ENCODE data around the gene PCSK6. TPM values are rescaled to one million over a fixed set of nuclear protein-coding genes. Genes with fewer than 3 reads are reported as not detected.

The PCSK6 gene
- total RNA-seq, 1 donor from 2014 or later = 1.8 TPM

- Mint-ChIP-seq H3K4me1 (ENCODE audit: low read depth) (peaks cover 19% of the 10 kb centered on the region), H3K4me3 (ENCODE audit: low read depth) (no peak overlapping the region), H3K9me3 (ENCODE audit: low read depth) (no peaks in the 10 kb centered on the region), H3K27ac (no peak overlapping the region), H3K36me3 (ENCODE audit: insufficient read depth) (no peaks in the 10 kb centered on the region), H3K27me3 (peaks cover 29% of the 10 kb centered on the region)
- DNase-seq (ENCODE audit: low spot score, unreplicated experiment) = no peak
- TF ChIP-seq, protein P1, sequence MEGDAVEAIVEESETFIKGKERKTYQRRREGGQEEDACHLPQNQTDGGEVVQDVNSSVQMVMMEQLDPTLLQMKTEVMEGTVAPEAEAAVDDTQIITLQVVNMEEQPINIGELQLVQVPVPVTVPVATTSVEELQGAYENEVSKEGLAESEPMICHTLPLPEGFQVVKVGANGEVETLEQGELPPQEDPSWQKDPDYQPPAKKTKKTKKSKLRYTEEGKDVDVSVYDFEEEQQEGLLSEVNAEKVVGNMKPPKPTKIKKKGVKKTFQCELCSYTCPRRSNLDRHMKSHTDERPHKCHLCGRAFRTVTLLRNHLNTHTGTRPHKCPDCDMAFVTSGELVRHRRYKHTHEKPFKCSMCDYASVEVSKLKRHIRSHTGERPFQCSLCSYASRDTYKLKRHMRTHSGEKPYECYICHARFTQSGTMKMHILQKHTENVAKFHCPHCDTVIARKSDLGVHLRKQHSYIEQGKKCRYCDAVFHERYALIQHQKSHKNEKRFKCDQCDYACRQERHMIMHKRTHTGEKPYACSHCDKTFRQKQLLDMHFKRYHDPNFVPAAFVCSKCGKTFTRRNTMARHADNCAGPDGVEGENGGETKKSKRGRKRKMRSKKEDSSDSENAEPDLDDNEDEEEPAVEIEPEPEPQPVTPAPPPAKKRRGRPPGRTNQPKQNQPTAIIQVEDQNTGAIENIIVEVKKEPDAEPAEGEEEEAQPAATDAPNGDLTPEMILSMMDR (IDR thresholded peaks at IDR 0.05; ENCODE audit: unreplicated experiment) = no peak
These were observed 36.9 kb downstream of the PCSK6 start for GRCh38 chr15:101452572-101452971.

DNA sequence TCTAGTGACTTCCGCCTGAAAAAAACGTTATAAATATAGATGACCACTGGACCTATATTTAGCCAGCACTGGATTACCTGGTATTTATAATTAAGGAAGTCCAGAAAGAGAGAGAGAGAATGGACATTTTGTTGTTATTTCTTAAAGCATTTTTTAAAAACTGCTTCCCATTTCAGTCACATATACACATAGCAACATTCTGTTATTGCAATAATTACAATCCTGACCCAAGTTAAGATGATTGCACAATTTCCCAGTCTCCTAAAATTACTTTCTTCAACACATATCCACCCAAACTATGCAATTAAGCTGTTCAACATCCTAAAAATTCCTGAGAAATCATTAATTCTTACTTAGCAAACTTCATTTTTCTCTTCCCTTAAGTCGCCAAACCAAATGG is 37.7 kb downstream of the PCSK6 start:
- TF ChIP-seq, protein P1 (IDR thresholded peaks at IDR 0.05; ENCODE audit: unreplicated experiment) = no peak
- Mint-ChIP-seq H3K4me1 (ENCODE audit: low read depth) (peaks cover 19% of the 10 kb centered on the region), H3K9me3 (ENCODE audit: low read depth) (no peaks in the 10 kb centered on the region), H3K4me3 (ENCODE audit: low read depth) (no peak overlapping the region), H3K27ac (no peak overlapping the region), H3K27me3 (peaks cover 29% of the 10 kb centered on the region), H3K36me3 (ENCODE audit: insufficient read depth) (no peaks in the 10 kb centered on the region)
- DNase-seq (ENCODE audit: low spot score, unreplicated experiment) = no peak

- Mint-ChIP-seq H3K36me3 (ENCODE audit: insufficient read depth) (no peaks in the 10 kb centered on the region), H3K27ac (no peak overlapping the region), H3K4me1 (ENCODE audit: low read depth) (peaks cover 19% of the 10 kb centered on the region), H3K4me3 (ENCODE audit: low read depth) (no peak overlapping the region), H3K27me3 (peaks cover 30% of the 10 kb centered on the region), H3K9me3 (ENCODE audit: low read depth) (no peaks in the 10 kb centered on the region)
- no peak for DNase-seq (ENCODE audit: low spot score, unreplicated experiment)
- TF ChIP-seq, protein P1 (IDR thresholded peaks at IDR 0.05; ENCODE audit: unreplicated experiment) = no peak
These were observed 38.2 kb downstream of the PCSK6 start for GRCh38 chr15:101451266-101451799.

DNA sequence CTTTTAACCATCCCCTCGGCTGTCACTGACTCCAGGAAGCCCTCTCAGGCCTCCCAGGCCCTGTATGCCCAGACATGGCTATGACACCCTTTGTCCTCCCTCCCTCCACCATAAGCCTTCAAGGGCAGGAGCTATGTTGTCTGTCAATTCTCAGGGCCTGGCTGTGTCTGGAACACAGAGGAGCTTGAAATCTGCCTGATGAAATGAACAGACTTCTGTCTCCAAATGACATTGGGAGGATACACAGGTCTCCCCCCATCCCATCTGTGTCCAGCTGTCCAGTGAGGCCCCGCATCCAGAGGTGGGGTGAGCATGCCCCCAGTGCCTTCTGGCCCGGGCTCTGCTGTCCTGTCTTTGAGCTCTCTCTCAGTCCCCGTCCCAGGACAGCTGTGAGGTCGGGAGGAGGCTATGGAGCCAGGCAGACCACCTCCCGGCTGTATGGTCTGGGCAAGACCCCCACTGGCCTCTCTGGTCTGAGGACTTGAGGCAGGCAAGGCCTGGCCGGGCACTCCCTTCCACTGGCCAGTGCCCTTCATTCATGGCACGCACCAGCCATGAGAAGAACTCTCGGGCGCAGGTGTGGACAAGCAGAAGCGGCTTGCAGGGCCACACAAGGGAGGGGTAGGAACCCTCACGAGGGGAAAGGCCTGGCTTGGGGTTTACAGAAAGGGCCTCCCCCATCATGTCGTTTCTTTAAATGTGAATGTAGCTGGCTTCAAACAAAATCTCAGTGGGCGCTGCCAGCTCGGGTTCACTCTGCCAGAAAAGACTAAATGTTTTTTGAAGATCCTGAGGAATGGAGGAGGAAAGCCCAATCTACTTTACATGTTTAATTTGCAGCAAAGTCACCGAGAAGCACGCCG is 38.9 kb downstream of the PCSK6 start:
- H3K36me3 Mint-ChIP-seq (ENCODE audit: insufficient read depth) = no peaks in the 10 kb centered on the region
- peaks cover 27% of the 10 kb centered on the region for H3K27me3 Mint-ChIP-seq
- peaks cover 19% of the 10 kb centered on the region for H3K4me1 Mint-ChIP-seq (ENCODE audit: low read depth)
- no peaks in the 10 kb centered on the region for H3K9me3 Mint-ChIP-seq (ENCODE audit: low read depth)
- H3K4me3 Mint-ChIP-seq (ENCODE audit: low read depth) = no peak overlapping the region
- TF ChIP-seq, protein P1 (IDR thresholded peaks at IDR 0.05; ENCODE audit: unreplicated experiment) = no peak
- no peak for DNase-seq (ENCODE audit: low spot score, unreplicated experiment)
- no peak overlapping the region for H3K27ac Mint-ChIP-seq

DNA sequence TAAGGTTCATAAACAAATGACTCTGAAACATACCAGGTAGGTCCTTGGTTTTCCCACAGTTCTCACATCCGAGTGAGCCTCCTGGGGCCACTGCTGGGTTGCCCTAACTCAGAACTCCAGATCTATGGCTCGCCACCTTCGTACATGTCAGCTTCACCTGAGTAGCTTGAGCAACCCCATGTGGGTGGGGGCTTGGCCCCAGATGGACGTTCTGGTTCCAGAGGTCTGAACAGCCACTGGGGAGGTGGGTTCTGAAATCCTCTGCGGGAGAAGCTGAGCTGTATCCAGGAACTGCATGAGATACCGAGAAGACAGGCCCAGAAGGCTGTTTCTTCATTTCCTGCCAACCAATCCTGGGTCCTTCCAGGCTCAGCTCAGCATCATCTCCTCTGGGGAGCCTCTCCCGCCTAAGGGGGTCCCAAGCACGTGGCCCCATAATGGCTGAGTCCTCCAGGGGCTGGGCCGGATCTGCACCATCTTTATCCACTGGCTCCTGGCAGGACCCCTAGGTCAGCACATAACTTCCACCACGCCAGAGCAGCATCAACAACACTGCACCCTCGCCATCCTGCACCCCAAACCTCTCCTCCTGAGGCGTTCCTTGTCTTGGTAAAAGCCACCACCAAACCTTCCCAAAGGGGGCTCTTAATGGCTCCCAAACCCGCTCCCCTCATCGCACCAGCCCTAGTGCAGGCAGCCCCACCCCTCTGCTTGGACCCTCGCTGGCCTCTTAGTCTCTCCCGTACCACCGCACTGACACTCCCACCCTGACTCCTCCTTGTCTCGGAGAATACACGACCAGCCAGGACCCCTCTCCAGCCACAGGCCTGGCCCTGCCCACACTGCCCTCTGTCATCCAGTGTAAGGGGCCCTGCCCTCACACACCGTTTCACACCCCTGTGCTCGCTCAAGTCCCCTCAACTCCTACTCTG is 39.8 kb downstream of the PCSK6 start:
- H3K4me1 Mint-ChIP-seq (ENCODE audit: low read depth) = peaks cover 19% of the 10 kb centered on the region
- TF ChIP-seq, protein P1 (IDR thresholded peaks at IDR 0.05; ENCODE audit: unreplicated experiment) = no peak
- no peak overlapping the region for H3K27ac Mint-ChIP-seq
- H3K9me3 Mint-ChIP-seq (ENCODE audit: low read depth) = no peaks in the 10 kb centered on the region
- no peaks in the 10 kb centered on the region for H3K36me3 Mint-ChIP-seq (ENCODE audit: insufficient read depth)
- no peak for DNase-seq (ENCODE audit: low spot score, unreplicated experiment)
- peaks cover 21% of the 10 kb centered on the region for H3K27me3 Mint-ChIP-seq
- no peak overlapping the region for H3K4me3 Mint-ChIP-seq (ENCODE audit: low read depth)

Data from progenitor cell of endocrine pancreas (in vitro differentiated cells).